GM12874 (cell line): Measurements from ENCODE around the gene CDC42BPB.

Experiments
- TF ChIP-seq, protein P1 (sequence below): IDR thresholded peaks from 2 replicates; pipeline ENCODE4 v1.5.1; 2011; ENCODE audit warnings: low read depth, mild to moderate bottlenecking, control low read depth, low read length, moderate library complexity; ENCODE audit not compliant: insufficient read depth

The CDC42BPB gene

DNA sequence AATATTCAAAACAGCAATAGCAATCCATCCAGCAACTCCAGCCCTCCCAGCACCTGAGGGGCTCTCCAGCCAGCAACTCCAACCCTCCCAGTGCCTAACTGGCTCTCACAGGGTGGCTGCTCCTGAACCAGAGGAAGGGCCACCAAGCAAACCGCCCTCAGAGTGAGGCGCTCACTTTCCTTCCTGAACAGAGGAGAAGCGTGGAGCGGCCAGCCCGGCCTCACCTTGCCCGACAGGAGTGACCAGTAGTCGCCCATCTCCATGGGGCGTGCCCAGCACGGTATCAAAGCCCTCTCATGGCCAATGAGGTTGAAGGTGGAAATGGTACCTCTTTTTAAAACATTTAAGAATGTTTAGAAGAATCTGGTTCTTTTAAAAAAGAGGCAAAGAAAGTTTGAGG lies 27.4 kb downstream of the CDC42BPB start:
- TF ChIP-seq, protein P1, sequence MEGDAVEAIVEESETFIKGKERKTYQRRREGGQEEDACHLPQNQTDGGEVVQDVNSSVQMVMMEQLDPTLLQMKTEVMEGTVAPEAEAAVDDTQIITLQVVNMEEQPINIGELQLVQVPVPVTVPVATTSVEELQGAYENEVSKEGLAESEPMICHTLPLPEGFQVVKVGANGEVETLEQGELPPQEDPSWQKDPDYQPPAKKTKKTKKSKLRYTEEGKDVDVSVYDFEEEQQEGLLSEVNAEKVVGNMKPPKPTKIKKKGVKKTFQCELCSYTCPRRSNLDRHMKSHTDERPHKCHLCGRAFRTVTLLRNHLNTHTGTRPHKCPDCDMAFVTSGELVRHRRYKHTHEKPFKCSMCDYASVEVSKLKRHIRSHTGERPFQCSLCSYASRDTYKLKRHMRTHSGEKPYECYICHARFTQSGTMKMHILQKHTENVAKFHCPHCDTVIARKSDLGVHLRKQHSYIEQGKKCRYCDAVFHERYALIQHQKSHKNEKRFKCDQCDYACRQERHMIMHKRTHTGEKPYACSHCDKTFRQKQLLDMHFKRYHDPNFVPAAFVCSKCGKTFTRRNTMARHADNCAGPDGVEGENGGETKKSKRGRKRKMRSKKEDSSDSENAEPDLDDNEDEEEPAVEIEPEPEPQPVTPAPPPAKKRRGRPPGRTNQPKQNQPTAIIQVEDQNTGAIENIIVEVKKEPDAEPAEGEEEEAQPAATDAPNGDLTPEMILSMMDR = no peak

DNA sequence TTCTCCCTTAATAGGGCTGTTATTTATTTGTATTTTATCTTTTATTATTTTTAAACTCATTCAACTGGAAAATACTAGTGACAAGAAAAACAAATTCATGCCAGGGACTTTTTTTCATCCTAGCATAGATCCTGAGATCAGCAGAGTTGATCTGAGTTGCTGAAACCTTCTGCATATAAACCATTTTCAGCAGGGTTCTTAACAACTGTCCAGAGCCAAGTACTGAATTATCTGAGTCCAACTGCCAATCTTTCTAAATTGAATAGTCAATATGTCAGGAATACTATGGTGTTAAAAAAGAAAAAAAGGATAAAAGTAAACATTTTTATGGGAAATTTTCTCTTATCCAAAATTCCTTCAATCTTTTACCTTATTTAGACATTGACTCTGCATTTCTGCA lies 28.6 kb downstream of the CDC42BPB start:
- TF ChIP-seq, protein P1 = no peak

DNA sequence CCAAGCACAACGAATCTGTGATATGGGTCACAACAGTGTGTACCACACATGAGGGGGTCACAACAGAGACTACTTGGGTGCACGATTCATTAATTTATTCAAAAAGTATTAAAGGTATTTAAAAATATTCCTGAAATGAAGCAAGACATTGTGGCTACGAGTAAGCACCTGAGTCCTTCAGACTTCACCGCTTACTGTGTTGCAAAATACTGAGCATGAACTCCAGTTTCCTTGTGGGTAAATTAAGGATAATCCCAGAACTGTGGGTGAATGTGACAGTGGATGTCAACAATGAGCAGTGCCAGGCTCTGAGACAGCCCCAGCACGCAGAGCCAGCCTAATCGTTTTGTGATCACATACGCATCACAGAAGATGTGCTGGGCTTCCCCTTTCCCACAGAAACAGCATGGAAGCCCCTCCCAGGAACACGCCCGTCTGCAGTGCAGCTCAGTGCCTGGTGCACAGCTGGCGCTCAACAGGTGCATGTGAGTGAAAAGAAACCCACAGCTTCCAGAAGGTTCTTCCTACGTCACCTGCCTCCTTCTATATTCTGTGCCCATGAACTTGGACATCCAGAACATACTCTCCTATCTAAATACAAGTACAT lies 29.1 kb downstream of the CDC42BPB start:
- TF ChIP-seq, protein P1 = no peak

DNA sequence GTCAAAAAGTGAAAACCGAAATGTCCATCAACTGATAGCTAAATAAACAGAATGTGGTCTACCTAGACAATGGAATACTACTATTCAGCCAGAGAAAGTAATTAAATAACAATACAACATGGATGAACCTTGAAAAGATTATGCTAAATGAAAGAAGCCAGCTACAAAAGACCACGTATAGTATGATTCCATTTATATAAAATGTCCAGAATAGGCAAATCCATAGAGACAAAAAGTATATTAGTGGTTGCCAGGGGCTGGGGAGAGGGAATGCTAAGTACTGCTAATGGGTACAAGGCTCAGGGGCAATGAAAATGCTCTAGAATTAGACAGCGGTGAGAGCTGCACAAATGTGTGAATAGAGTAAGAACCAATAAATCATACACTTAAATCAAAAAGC lies 29.9 kb downstream of the CDC42BPB start:
- TF ChIP-seq, protein P1 = no peak

DNA sequence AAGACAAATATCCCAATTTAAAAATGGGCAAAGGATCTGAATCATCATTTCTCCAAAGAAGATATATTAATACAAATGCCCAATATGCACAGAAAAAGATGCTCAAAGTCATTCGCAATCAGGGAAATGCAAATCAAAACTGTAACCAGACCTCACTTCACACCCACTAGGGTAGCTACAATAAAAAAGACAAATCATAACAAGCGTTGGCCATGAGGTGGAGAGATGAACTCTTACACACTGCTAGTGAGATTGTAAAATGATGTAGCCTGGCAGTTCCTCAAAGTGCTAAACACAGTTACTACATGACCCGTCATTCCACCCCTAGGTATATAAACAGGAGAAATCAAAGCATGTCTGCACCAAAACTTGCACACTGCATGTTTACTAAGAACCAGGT lies 30.4 kb downstream of the CDC42BPB start:
- TF ChIP-seq, protein P1 = no peak

DNA sequence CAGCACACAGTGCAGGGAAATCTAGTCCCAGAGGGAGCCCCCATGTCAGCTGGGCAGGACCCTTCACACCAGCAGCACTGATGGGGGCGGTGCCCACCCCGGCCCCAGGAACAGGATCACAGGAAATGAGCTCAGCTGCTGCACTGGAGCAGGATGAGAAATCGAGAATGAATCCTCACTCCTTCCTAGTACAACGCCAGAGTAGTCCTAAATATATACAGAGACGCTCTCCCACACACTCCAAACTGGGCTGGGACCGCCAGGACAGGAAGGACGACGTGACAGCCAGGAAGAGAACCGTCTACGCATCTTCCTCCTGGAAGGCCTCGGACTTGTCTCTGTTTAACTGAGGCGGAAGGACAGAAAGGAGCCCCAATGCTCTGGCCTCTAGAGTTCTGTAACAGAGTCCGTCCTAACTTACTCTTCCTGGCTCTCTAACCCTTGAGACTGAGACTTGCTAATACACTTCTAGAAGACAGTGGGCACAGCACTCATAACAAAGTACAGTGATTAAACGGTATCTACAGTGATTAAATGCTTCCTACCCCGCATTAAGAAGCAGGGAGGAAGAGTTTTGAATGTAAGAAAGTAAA lies 33.4 kb downstream of the CDC42BPB start:
- TF ChIP-seq, protein P1 = no peak

DNA sequence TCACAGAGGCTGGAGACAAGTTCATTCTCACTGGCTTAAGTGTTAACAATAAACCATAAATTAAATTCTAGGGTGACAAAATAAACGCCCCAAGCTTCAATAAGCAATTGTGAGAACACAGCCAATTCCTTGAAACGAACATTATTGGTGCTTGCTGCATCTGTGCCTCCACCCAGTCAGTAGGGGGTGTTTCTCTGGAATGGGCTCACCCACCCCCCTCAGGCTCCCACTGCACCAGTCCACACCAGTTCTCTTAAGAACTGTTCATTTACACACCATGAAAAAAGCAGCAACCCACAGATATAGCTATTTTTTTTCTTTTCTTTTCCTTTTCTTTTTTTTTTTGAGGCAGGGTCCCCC lies 34.7 kb downstream of the CDC42BPB start:
- TF ChIP-seq, protein P1 = no peak
